Activated naive CD8-positive, alpha-beta T cell treated with anti-CD3 and anti-CD28 coated beads, Interleukin-2, amount 10 ng/mL, durations not matched to agents 7 days and 5 days (primary cell): Measurements from ENCODE around the gene RABIF. TPM values are rescaled to one million over a fixed set of nuclear protein-coding genes. Genes with fewer than 3 reads are reported as not detected.
"Not testable (repeated sequence)": the region's sequence is repeated elsewhere in the genome, so short reads cannot be mapped to it uniquely, and the experiment has no call there.

Experiments used
- ATAC-seq: fragments of 150-1000 bp; cut with Tn5 transposase; one replicate; pipeline ENCODE4 v1.10.0; 2021; ENCODE audit warnings: low read depth, moderate library complexity
- POLR2A ChIA-PET: fragments of 350-600 bp; sonication (Branson Sonifier 250); formaldehyde crosslinking; loops from one replicate; lab custom pipeline; 2021; ENCODE audit warnings: antibody characterized with exemption; lab: Charles Lee
- DNase-seq: peaks from one replicate; pipeline ENCODE4 v3.0.0; 2021
- H3K27ac Mint-ChIP-seq: one replicate; pipeline ENCODE4 v1.8.0; 2022; ENCODE audit warnings: mild to moderate bottlenecking, mixed read lengths
- H3K27me3 Mint-ChIP-seq: one replicate; pipeline ENCODE4 v1.8.0; 2022; ENCODE audit warnings: mild to moderate bottlenecking, moderate library complexity, mixed read lengths
- H3K36me3 Mint-ChIP-seq: one replicate; pipeline ENCODE4 v1.8.0; 2021; ENCODE audit warnings: mild to moderate bottlenecking, mixed read lengths
- H3K4me1 Mint-ChIP-seq: one replicate; pipeline ENCODE4 v1.8.0; 2021; ENCODE audit warnings: mixed read lengths
- H3K4me3 Mint-ChIP-seq: one replicate; pipeline ENCODE4 v1.8.0; 2022; ENCODE audit warnings: mild to moderate bottlenecking, moderate library complexity, mixed read lengths
- H3K9me3 Mint-ChIP-seq: one replicate; pipeline ENCODE4 v1.8.0; 2021; ENCODE audit warnings: mixed read lengths
- total RNA-seq, 2 experiments: library from RNA; stranded (reverse); gene quantifications; one replicate each; pipeline ENCODE4 v1.2.3, GENCODE V29; 2021

RABIF gene
- total RNA-seq, result 10 to 100 TPM; 12.7 to 13.1 TPM

DNA sequence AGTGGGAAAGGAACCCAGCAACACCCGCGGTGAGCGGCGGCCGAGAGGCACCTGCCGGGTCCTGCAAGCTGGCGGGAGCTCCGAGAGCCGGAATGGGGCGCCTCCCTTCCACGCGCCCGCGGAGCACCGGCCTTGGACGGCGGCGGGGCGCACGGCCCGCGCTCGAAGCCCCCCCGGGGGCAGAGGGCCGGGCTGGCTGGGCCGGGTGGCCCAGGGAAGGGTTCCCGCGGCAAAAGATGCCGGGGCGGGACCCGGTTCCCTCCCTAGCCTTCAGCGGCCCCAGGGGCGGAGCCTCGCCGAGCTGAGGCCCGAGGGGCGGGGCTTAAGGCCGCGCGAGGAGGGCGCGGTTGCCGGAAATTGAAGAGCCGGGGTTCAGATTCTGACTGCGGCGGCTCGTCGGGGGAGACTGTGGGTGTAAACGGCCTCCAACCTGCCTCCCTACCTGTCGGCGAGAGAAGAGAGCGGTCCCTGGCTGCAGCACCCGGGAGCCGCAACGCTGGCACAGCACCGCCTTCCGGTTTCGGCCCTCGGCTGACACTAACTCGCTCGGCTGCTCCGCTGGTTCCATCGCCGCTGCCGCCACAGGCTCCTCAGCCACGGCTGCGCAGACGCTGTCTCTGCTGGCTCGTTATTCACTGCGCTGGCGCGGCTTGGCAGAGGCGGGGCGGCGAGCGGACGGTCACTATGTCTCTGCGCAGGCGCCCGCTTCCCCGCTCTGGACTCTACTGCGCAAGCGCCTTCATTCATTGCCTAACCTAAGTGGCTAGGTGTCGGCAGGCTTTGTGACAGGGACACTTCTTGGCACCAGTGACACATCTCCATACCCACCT, at the start of gene RABIF:
TSS of gene RABIF (minus strand) at position 619 of the 830 bp plus-strand sequence. CDS start at position 568, 51 bp downstream.
- peak; percentile 95 for ATAC-seq
- peak within 1 kb of the TSS; percentile 99 for H3K27ac Mint-ChIP-seq
- H3K4me1 Mint-ChIP-seq, result peaks cover 13% of the 10 kb centered on the region
- POLR2A ChIA-PET, result interaction anchor here (0.6 to 1.8 kb wide), 7 partner anchors 28 to 970 kb away, joined by 3 to 9 read pairs (median 4); partner anchors contain the start of genes PCAT6 and TMEM183A
- peak within 1 kb of the TSS; percentile 99 for H3K4me3 Mint-ChIP-seq
- H3K27me3 Mint-ChIP-seq, result no peaks in the 10 kb centered on the region
- H3K9me3 Mint-ChIP-seq, result no peaks in the 10 kb centered on the region
- DNase-seq, result peak; percentile 96
- H3K36me3 Mint-ChIP-seq, result peaks cover 13% of the 10 kb centered on the region

DNA sequence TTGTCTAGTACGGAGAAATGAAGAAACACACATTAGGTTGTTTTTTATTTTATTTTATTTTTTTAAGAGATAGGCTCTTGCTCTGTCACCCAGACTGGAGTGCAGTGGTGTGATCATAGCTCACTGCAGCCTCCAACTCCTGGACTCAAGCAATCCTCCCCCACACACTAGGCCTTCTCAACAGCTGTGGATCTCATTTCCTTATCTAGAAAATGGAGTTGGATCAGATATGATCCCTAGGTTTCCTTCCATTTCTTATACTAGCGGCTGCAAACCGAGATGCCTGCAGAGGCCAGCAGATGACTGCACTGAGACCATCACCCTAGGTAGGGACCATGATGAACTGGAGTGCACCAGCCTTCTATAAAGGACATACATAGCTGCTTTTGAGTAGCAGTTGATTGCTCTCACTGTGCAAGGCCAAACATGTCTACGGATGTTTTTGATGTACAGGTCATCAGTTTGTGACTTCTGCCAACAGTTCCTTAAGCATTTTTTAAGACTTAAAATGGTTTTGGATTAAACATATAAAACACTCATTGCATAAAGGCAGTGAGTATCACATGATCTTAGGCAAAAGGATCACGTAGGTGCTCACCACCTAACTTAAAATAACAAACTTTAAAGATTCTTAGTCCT, 49.5 kb upstream of the RABIF start:
- Mint-ChIP-seq H3K9me3 (no peaks in the 10 kb centered on the region), H3K4me1 (no peaks in the 10 kb centered on the region), H3K27me3 (peaks cover 23% of the 10 kb centered on the region), H3K4me3 (no peak overlapping the region), H3K27ac (no peak overlapping the region), H3K36me3 (peaks cover 15% of the 10 kb centered on the region)
- ATAC-seq (no peak), DNase-seq (no peak)
- POLR2A ChIA-PET, result no interaction called here

DNA sequence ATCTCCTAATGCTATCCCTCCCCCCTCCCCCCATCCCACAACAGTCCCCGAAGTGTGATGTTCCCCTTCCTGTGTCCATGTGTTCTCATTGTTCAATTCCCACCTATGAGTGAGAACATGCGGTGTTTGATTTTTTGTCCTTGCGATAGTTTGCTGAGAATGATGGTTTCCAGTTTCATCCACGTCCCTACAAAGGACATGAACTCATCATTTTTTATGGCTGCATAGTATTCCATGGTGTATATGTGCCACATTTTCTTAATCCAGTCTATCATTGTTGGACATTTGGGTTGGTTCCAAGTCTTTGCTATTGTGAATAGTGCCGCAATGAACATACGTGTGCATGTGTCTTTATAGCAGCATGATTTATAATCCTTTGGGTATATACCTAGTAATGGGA, 47.5 kb upstream of the RABIF start:
- POLR2A ChIA-PET, H3K4me3 Mint-ChIP-seq, H3K4me1 Mint-ChIP-seq, ATAC-seq, H3K9me3 Mint-ChIP-seq, H3K36me3 Mint-ChIP-seq, H3K27ac Mint-ChIP-seq, DNase-seq: not testable (repeated sequence)
- H3K27me3 Mint-ChIP-seq, result peaks cover 24% of the 10 kb centered on the region

DNA sequence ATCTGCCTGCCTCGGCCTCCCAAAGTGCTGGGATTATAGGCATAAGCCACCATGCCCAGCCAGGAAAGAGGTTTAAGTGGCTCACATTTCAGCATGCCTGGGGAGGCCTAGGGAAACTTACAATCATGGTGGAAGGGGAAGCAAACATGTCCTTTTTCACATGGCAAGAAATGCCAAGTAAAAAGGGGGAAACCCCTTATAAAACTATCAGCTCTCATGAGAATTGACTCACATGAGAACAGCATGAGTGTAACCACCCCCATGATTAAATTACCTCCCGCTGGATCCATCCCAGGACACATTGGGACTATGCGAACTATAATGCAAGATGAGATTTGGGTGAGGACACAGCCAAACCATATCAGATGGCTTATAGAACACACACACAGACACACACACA, 46.9 kb upstream of the RABIF start:
- H3K9me3 Mint-ChIP-seq, result peaks cover 1% of the 10 kb centered on the region
- no peak for ATAC-seq
- POLR2A ChIA-PET, result no interaction called here
- peaks cover 24% of the 10 kb centered on the region for H3K27me3 Mint-ChIP-seq
- no peaks in the 10 kb centered on the region for H3K4me1 Mint-ChIP-seq
- H3K4me3 Mint-ChIP-seq, result no peak overlapping the region
- H3K27ac Mint-ChIP-seq, result no peak overlapping the region
- DNase-seq, result no peak
- H3K36me3 Mint-ChIP-seq, result peaks cover 3% of the 10 kb centered on the region

DNA sequence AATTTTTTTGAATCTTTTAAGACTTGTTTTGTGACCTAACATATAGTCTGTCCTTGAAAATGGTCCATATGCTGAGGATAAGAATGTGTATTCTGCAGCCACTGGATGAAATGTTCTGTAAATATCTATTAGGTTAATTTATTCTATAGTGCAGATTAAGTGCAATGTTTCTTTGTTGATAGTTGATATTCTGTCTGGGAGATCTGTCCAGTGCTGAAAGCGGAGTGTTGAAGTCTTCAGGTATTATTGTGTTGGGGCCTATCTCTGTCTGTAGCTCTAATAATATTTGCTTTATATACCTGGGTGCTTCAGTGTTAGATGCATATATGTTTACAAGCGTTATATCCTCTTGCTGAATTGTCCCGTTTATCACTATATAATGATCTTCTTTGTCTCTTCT, 45.8 kb upstream of the RABIF start:
- H3K27ac Mint-ChIP-seq, result no peak overlapping the region
- no peaks in the 10 kb centered on the region for H3K4me1 Mint-ChIP-seq
- no peak overlapping the region for H3K4me3 Mint-ChIP-seq
- ATAC-seq (no peak), DNase-seq (no peak)
- peaks cover 3% of the 10 kb centered on the region for H3K36me3 Mint-ChIP-seq
- POLR2A ChIA-PET, result no interaction called here
- H3K27me3 Mint-ChIP-seq, result peaks cover 26% of the 10 kb centered on the region
- H3K9me3 Mint-ChIP-seq, result peaks cover 1% of the 10 kb centered on the region

DNA sequence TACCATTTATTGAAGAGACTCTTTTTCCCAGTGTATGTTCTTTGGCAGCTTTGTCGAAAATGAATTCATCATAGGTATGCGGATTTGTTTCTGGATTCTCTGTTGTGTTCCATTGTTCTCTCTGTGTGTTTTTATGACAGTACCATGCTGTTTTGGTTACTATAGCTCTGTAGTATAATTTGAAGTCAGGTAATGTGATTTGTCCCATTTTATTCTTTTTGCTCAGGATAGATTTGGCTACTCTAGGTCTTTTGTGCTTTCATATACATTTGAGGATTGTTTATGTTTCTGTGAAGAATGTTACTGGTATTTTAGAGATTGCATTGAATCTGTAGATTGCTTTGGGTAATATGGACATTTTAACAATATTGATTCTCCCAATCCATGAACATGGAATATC, 43.5 kb upstream of the RABIF start:
- no peak for DNase-seq
- Mint-ChIP-seq H3K9me3 (peaks cover 1% of the 10 kb centered on the region), H3K27ac (no peak overlapping the region), H3K4me3 (no peak overlapping the region), H3K36me3 (no peaks in the 10 kb centered on the region), H3K27me3 (peaks cover 26% of the 10 kb centered on the region), H3K4me1 (no peaks in the 10 kb centered on the region)
- POLR2A ChIA-PET, result no interaction called here
- no peak for ATAC-seq

DNA sequence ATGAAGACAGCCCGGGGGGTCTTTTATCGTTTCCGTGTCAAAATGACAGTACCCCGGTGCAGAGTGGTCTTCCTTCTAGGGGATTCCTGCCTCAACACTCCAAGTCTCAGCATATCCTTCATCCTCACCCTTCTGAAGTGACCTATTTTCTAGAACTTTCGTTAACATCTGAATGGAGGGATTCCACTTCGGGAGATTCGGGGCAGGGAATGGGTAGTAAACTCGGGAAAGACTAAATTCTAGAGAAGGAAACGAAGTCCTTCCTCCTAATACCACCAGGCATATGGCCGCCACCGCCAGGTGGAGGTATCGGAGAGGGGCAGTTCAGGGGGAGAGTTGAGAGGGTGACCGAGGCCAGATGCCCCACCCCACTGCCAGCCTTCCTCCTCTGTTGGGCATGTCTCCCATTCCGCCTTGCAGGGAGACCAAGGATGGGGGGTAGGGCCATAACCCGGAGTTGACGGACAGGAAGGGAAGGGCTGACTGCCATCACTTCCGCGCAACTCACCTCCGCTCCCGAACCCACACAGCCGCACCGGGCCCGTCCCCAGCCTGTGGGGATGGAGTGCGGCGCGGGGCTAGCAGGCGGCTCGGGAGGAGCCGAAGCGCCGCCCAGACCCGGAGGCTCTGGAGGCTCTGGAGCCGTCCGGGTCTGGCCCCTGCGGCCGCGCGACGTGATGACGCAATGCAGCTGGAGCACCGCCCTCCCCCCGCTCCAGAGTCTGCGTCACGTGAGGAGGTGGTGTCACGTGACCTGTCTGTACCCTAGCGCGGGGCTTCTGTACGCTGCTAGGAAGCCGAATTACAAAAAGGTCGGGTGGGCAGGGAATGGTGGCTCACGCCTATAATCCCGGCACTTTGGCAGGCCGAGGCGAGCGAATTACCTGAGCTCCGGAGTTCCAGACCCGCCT, 37.9 kb upstream of the RABIF start, which contains the start of gene KLHL12:
TSS of gene KLHL12 (minus strand) at position 654 of the 911 bp plus-strand sequence. CDS start 2,072 bp downstream, outside the sequence.
- H3K27me3 Mint-ChIP-seq, result peaks cover 2% of the 10 kb centered on the region
- peak within 1 kb of the TSS; percentile 97 for H3K27ac Mint-ChIP-seq
- DNase-seq (peak; percentile 95), ATAC-seq (peak; percentile 94)
- H3K9me3 Mint-ChIP-seq, result no peaks in the 10 kb centered on the region
- peak within 1 kb of the TSS; percentile 96 for H3K4me3 Mint-ChIP-seq
- peaks cover 19% of the 10 kb centered on the region for H3K4me1 Mint-ChIP-seq
- POLR2A ChIA-PET, result interaction anchor here (0.5 to 1.6 kb wide), 11 partner anchors 24 to 945 kb away, joined by 3 to 13 read pairs (median 4); partner anchors contain the start of genes CYB5R1 and TMEM183A
- H3K36me3 Mint-ChIP-seq, result peaks cover 11% of the 10 kb centered on the region

DNA sequence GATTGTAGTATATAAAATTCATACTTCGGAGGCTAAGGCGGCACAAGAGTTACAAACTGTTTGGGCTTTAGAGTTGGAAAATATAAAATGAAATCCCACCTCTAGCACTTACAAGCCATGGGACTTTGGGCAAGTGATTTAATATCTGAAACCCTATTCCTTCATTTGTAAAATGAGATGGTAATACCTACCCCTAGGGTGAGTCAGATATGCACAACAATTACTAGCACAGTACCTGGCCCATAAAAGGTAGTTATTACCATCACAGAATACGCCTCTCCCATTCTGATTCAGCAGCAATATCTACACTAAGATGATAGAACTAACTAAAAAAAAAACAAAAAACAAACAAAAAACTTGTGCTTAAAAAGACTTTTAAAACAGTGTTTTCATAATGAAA, 34.6 kb upstream of the RABIF start:
- Mint-ChIP-seq H3K4me1 (peaks cover 19% of the 10 kb centered on the region), H3K36me3 (peaks cover 15% of the 10 kb centered on the region), H3K9me3 (no peaks in the 10 kb centered on the region), H3K27me3 (no peaks in the 10 kb centered on the region), H3K4me3 (no peak overlapping the region), H3K27ac (no peak overlapping the region)
- ATAC-seq (no peak), DNase-seq (no peak)
- POLR2A ChIA-PET, result no interaction called here

DNA sequence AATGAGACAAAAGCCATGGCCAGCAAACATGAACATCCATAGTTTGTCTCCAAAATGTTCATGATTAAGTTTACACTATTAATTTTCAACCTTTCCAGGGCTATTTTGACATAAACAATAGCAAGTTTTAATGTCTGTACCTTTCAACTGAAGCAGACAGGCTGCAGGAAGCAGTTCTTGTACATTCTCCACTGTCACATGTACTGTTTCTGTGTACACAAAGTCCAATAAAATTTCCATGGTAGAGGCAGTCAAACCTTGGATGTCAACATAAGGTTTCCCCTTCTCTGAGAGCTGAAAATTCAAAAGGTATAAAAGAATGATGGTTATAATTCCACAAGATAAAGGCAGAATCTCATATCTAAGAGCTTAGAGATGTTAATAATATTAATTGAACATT, 30.7 kb upstream of the RABIF start:
- Mint-ChIP-seq H3K4me1 (peaks cover 8% of the 10 kb centered on the region), H3K36me3 (peaks cover 21% of the 10 kb centered on the region), H3K4me3 (no peak overlapping the region), H3K27me3 (no peaks in the 10 kb centered on the region), H3K9me3 (no peaks in the 10 kb centered on the region), H3K27ac (no peak overlapping the region)
- DNase-seq (no peak), ATAC-seq (no peak)
- POLR2A ChIA-PET, result no interaction called here

DNA sequence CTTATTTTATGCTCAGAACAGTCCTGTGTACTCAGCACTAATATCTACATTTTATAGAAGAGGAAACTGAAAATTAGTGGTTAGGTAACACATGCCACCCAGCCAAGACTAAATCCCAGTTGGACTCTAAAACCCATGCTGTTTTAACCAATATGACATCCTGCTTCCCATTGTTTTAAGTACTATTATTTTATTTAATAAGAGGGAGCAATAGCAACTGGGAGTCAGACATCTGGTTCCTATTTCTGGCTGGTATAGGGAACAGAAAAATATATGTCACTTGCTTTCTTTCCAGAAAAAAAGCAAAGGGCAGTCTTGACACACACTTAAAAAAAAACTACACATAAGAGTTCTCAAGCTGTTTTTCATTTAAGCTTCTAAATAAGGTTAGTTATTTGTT, 26.2 kb upstream of the RABIF start:
- peaks cover 30% of the 10 kb centered on the region for H3K36me3 Mint-ChIP-seq
- H3K4me3 Mint-ChIP-seq, result no peak overlapping the region
- no peak overlapping the region for H3K27ac Mint-ChIP-seq
- no peaks in the 10 kb centered on the region for H3K9me3 Mint-ChIP-seq
- no peak for DNase-seq
- ATAC-seq, result no peak
- H3K27me3 Mint-ChIP-seq, result no peaks in the 10 kb centered on the region
- H3K4me1 Mint-ChIP-seq, result peaks cover 13% of the 10 kb centered on the region
- POLR2A ChIA-PET, result no interaction called here

DNA sequence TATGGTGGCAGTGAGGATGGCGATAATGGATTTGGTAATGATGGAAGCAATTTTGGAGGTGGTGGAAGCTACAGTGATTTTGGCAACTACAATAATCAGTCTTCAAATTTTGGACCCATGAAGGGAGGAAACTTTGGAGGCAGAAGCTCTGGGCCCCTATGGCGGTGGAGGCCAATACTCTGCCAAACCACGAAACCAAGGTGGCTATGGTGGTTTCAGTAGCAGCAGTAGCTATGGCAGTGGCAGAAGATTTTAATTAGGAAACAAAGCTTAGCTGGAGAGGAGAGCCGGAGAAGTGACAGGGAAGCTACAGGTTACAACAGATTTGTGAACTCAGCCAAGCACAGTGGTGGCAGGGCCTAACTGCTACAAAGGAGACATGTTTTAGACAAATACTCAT, 23.5 kb upstream of the RABIF start:
- Mint-ChIP-seq H3K4me1 (peaks cover 13% of the 10 kb centered on the region), H3K27ac (peak overlapping the region; percentile 14), H3K36me3 (peaks cover 24% of the 10 kb centered on the region), H3K4me3 (peak overlapping the region; percentile 8)
- POLR2A ChIA-PET, ATAC-seq, DNase-seq, H3K9me3 Mint-ChIP-seq, H3K27me3 Mint-ChIP-seq: not testable (repeated sequence)

DNA sequence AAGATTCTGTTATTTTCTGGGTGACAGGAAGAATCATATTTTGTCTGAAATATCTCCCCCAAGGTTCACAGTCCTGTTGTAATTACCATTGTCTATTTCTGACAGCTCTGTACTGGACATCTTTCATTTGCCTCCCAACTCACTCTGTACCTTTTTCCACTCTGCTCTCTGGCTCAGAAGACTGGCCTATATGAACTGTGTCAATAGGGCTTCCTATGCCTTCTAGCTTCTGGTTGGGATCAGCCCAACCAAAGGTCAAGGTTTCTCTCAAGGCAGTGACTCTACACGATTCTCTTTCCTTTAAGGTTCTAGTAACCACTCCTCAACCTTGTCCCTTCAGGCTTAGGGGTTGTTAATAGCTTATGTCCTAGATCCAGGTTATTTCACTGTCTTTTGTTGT, 20.5 kb upstream of the RABIF start:
- no peaks in the 10 kb centered on the region for H3K9me3 Mint-ChIP-seq
- ATAC-seq, result no peak
- H3K4me1 Mint-ChIP-seq, result peaks cover 13% of the 10 kb centered on the region
- no peaks in the 10 kb centered on the region for H3K27me3 Mint-ChIP-seq
- POLR2A ChIA-PET, result no interaction called here
- H3K4me3 Mint-ChIP-seq, result no peak overlapping the region
- no peak for DNase-seq
- peaks cover 26% of the 10 kb centered on the region for H3K36me3 Mint-ChIP-seq
- H3K27ac Mint-ChIP-seq, result no peak overlapping the region

DNA sequence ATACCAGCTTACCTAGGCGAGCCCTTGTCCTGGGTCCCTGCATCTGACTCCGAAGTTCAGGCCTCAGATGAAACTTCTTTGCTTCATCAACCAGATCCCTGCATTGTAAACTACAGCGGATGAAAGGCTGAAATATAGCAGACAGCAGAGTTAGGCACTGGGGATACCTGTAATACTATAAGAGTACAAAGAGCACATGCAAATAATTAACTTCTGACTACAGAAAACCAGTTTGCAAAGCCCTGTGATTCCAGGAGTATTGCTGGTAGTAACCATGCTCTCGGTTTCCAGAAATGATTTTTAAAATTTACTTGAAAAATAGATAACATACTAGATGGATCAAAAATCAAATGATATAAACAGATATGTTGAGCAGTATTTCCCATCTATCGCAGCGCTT, 20.0 kb upstream of the RABIF start:
- ATAC-seq, result no peak
- no peak for DNase-seq
- H3K36me3 Mint-ChIP-seq, result peaks cover 24% of the 10 kb centered on the region
- peaks cover 11% of the 10 kb centered on the region for H3K4me1 Mint-ChIP-seq
- H3K9me3 Mint-ChIP-seq, result no peaks in the 10 kb centered on the region
- H3K4me3 Mint-ChIP-seq, result no peak overlapping the region
- H3K27me3 Mint-ChIP-seq, result no peaks in the 10 kb centered on the region
- POLR2A ChIA-PET, result no interaction called here
- no peak overlapping the region for H3K27ac Mint-ChIP-seq
